ES-I3 (cell line): Measurements from ENCODE around the gene GGT6.

Experiments
- H3K36me3 ChIP-seq: 2 replicates; pipeline ENCODE4 v1.6.1; 2013; ENCODE audit warnings: mild to moderate bottlenecking, low read length, control low read depth, moderate library complexity; ENCODE audit not compliant: insufficient read depth
- H3K4me1 ChIP-seq: 2 replicates; pipeline ENCODE4 v1.6.1; 2013; ENCODE audit warnings: mild to moderate bottlenecking, control low read depth, low read length; ENCODE audit not compliant: insufficient read depth
- H3K9ac ChIP-seq: 2 replicates; pipeline ENCODE4 v1.6.1; 2013; ENCODE audit warnings: low read depth, mild to moderate bottlenecking, low read length, moderate library complexity
- H3K9me3 ChIP-seq: 2 replicates; pipeline ENCODE4 v1.6.1; 2013; ENCODE audit warnings: mild to moderate bottlenecking, low read length, moderate library complexity; ENCODE audit not compliant: control insufficient read depth, insufficient read depth

GGT6 gene

DNA sequence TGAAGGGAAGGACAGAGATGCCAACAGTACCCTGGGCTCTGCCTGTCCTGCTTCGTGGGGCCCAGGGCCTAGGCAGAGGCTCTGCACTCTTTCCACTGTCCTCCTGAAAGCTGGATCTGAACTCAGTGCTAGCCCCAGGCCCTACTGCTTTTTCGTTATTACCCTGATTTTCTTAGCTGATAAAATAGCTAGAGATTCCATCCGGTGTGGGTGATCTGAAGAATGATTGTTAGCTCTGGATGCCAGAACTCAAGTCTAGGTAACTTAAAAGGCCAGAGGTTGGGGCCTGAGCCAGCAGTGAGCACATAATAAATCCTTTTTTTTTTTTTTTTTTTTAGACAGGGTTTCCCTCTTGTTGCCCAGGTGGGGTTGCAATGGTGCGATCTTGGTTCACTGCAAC, 3.4 kb downstream of the GGT6 start:
- H3K36me3 ChIP-seq, result peaks cover 9% of the 10 kb centered on the region; the same call in 1 of the 2 replicates
- H3K9ac ChIP-seq, result no peak overlapping the region
- no peaks in the 10 kb centered on the region for H3K9me3 ChIP-seq
- H3K4me1 ChIP-seq, result peaks cover 15% of the 10 kb centered on the region; the same call in 1 of the 2 replicates

DNA sequence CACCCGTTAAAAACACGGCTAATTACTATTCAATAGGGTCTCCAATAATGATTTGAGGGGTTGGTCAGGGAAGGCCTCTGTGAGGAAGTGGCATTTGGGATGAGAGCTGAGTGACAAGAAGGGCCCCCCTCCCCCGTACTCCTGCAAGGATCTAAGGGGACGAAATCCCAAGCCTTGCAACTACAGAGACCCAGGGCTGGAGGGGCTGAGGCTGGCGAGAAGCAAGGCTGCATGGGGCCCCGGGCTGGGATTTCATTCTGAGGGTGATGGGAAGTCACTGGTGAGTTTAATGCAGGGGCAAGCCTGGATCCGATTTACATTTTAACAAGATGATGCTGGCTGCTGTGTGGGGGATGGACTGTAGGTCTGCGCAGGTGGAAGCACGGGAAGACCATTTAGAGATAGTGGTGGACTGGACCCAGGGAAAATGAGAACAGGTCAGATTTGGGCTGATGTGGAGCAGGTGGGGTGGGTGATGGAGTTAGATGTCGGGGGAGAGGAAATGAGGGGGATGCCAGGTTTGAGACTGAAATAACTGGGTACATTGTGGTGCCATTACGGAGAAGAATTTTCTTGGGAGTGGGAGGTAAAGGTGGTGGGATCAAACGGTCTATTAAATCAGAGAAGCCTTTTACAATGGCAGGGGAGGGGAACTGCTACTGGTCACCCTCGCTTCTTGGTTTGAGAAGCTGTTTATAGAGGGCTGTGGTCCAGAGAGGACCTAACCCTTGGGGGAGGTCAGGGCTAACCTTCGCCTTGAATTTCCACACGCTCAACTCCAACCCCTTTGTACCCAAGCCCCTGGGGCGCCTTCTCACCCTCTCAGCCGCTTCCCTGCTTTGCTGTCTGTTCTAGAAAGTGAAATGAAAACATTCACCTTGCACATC, 4.3 kb downstream of the GGT6 start:
- peaks cover 15% of the 10 kb centered on the region; the same call in 1 of the 2 replicates for H3K4me1 ChIP-seq

DNA sequence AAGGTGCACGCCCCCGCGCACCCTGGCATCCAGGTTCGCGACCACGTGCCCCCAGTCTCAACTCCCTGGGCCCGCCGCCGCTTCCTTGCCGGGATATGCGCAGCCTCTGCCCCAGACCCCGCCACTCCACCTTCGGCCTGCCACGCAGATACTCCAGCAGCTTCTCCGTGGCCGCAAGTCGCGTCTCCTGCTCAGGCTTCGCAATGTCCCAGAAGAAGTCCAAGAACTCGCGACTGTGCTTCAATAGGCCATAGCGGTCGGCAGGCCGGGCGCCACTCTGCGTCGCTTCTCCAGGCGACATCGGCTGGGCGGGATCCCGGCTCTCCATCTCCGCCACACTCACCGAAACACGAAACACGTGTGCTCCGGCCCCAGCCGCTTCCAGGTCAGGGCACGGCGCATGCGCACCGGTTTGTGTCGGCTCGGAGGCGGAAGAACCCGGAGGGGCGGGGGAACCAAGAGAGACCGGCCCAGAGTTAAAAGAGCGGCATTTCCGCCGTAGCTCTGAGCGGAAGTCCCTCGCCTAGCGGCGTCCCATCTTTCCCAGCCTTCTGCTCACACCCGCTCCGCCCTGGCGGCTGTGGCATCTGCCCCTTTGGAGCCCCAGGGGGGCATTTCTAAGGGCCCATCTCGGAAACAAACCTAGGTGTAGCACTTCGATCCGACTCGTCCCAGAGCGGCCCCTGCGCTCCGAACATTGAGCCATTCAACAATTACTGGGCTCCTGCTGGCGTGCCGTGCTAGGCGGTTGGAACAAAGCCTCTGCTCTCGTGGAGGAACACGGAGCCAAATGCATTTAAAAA, 5.2 kb downstream of the GGT6 start, which contains the start of gene MYBBP1A:
Gene MYBBP1A (minus strand): TSS at position 388 of the 803 bp plus-strand sequence. CDS start 60 bp downstream, at position 328.
- peaks cover 9% of the 10 kb centered on the region for H3K36me3 ChIP-seq
- H3K9me3 ChIP-seq, result no peaks in the 10 kb centered on the region
- H3K4me1 ChIP-seq, result peaks cover 12% of the 10 kb centered on the region; the same call in 1 of the 2 replicates
- H3K9ac ChIP-seq, result peak within 1 kb of the TSS; percentile 83

More for the DNA sequence above, 4.3 kb downstream of the GGT6 start:
- peak overlapping the region; percentile 83 for H3K9ac ChIP-seq
- H3K9me3 ChIP-seq, result no peaks in the 10 kb centered on the region
- H3K36me3 ChIP-seq, result peaks cover 9% of the 10 kb centered on the region

GRCh38 chr17:4554441-4554996, 5.9 kb downstream of the GGT6 start:
- H3K36me3 ChIP-seq, result peaks cover 14% of the 10 kb centered on the region
- H3K9me3 ChIP-seq, result no peaks in the 10 kb centered on the region
- H3K9ac ChIP-seq, result peak overlapping the region; percentile 83
- peaks cover 9% of the 10 kb centered on the region; the same call in 1 of the 2 replicates for H3K4me1 ChIP-seq

- H3K9ac ChIP-seq, result peak overlapping the region; percentile 83; the same call in 1 of the 2 replicates
- no peaks in the 10 kb centered on the region for H3K9me3 ChIP-seq
- H3K4me1 ChIP-seq, result peaks cover 12% of the 10 kb centered on the region; the same call in 1 of the 2 replicates
- H3K36me3 ChIP-seq, result peaks cover 20% of the 10 kb centered on the region
Observed at GRCh38 chr17:4553669-4554068, 6.7 kb downstream of the GGT6 start.

- Histone ChIP-seq H3K9me3 (no peaks in the 10 kb centered on the region), H3K9ac (no peak overlapping the region), H3K4me1 (peaks cover 12% of the 10 kb centered on the region; the same call in 1 of the 2 replicates), H3K36me3 (peaks cover 30% of the 10 kb centered on the region)
Observed at GRCh38 chr17:4551796-4552525, 8.4 kb downstream of the GGT6 start.

GRCh38 chr17:4551141-4551540, 9.2 kb downstream of the GGT6 start:
- peaks cover 31% of the 10 kb centered on the region for H3K36me3 ChIP-seq
- no peak overlapping the region for H3K9ac ChIP-seq
- no peaks in the 10 kb centered on the region for H3K9me3 ChIP-seq
- peaks cover 10% of the 10 kb centered on the region; the same call in 1 of the 2 replicates for H3K4me1 ChIP-seq

DNA sequence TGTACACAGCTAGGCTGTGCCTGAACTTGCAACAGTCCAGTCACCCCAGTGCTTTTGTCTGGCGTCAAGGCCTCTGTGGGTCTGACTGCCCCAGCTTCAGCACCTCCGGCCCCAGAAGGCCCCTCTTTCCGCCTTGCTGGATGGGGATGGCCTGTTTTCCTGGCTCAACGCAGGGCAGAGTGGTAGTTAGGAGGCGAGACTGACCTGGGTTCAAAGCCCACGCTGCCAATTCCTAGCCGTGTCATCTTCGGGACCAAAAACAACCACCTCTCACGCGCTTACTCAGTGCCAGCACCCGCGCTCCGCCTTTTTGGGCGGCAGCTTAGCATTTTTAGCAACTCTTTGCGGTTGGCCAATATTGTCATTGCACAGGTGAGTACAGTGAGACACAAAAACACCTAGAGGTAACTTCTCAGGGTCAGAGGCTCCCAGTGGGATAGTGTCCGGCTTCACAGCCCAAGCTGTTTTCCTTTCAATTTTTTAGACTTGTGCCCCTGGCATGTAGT, 9.8 kb downstream of the GGT6 start:
- Histone ChIP-seq H3K9me3 (no peaks in the 10 kb centered on the region), H3K36me3 (peaks cover 31% of the 10 kb centered on the region), H3K4me1 (peaks cover 8% of the 10 kb centered on the region; the same call in 1 of the 2 replicates), H3K9ac (no peak overlapping the region)

GRCh38 chr17:4549781-4550533, 10.4 kb downstream of the GGT6 start:
- H3K9ac ChIP-seq, result no peak overlapping the region
- peaks cover 31% of the 10 kb centered on the region for H3K36me3 ChIP-seq
- peaks cover 8% of the 10 kb centered on the region; the same call in 1 of the 2 replicates for H3K4me1 ChIP-seq
- no peaks in the 10 kb centered on the region for H3K9me3 ChIP-seq

DNA sequence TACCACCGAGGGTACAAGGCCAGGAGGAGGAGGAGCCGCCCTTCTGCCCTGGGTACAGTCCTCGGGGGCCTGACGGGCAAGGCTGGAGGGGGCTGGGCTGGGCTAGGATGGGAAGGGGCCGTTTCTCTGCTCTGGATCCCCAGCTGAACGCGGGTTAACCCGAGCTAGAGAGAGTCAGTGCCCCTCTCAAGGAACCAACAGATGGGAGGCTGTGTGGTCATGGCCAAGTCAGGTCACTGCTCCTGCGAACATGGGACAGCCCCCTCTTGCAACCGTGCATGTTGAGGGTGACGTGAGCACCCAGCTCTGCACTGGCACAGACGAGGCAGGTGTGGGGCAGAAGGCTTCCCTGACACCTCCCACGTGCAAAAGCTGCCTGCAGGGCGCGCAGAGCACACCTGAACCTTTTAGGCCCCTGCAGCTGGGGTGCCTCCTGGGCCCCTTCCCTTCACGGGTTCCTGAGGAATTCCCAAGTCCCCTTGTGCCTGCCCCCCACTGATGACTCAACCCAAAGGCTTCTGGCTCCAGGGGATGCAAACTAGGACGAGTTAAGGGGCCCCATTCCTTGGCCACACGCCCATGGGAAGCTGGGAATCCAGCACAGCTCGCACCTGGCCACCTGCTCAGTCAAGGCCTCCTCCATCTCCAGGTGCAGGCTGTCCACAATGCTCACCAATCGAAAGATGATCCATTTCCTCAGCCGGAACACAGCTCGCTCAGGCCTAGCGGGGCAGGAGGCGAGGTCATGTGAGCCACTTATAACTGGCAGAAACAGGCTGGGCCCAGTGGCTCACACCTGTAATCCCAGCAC, 11.5 kb downstream of the GGT6 start:
- peaks cover 4% of the 10 kb centered on the region; the same call in 1 of the 2 replicates for H3K4me1 ChIP-seq
- H3K9ac ChIP-seq, result no peak overlapping the region
- H3K36me3 ChIP-seq, result peaks cover 31% of the 10 kb centered on the region
- no peaks in the 10 kb centered on the region for H3K9me3 ChIP-seq

- Histone ChIP-seq H3K36me3 (peaks cover 25% of the 10 kb centered on the region), H3K4me1 (peaks cover 2% of the 10 kb centered on the region; the same call in 1 of the 2 replicates), H3K9ac (no peak overlapping the region), H3K9me3 (no peaks in the 10 kb centered on the region)
Observed at GRCh38 chr17:4548061-4548461, 12.3 kb downstream of the GGT6 start.

DNA sequence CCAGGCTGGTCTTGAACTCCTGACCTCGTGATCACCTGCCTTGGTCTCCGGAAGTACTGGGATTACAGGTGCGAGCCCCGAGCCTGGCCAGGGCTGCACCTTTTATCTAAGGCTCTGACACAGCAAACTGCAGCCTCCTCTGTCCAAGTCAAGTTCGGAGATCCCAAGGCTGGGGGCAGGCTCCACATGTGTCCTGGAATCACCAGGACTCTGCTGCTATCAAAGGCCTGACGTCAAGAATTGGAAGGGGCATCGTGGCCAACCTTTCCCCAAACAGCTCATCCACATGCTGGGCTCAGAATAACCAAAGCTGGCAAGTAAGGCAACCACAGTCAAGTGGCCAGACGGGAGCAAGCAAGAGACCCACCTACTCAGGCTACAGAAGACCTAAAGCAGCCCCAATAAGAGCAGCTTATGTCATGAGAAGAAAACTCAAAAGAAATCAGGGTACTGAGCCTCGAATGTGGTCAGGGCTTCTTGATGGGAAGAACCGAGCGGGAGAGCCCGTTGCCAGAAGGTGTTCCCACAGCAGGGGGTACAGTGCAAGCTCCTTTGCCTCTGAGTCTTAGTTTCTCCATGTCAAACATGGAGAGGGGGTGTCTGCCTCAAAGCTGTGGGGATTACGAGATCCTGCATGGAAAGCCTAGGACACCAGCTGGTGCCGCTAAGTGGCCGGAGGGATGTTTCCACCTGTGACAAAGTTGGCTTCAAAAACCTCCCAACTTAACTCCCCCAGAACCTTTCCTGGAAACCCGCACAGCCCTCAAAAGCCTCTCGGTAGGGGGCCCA, 13.1 kb downstream of the GGT6 start:
- no peak overlapping the region for H3K9ac ChIP-seq
- peaks cover 2% of the 10 kb centered on the region; the same call in 1 of the 2 replicates for H3K4me1 ChIP-seq
- no peaks in the 10 kb centered on the region for H3K9me3 ChIP-seq
- H3K36me3 ChIP-seq, result peaks cover 22% of the 10 kb centered on the region
